ENCODE data around the gene U2AF1L4. TPM values are rescaled to one million over a fixed set of nuclear protein-coding genes. Genes with fewer than 3 reads are reported as not detected.

U2AF1L4 gene
- polyA plus RNA-seq, 1 donor from 2014 or later = 57.0 TPM

GRCh38 chr19:35708391-35708790 lies 36.8 kb downstream of the U2AF1L4 start:
- Histone ChIP-seq H3K9me2 (ENCODE audit: insufficient read depth, low read length) (no peaks in the 10 kb centered on the region), H3K27ac (ENCODE audit: low read length) (no peak overlapping the region), H3K9me3 (ENCODE audit: low read length) (no peaks in the 10 kb centered on the region), H3F3A (ENCODE audit: insufficient read depth, low read length, poor library complexity, severe bottlenecking) (no peaks in the 10 kb centered on the region), H3K79me2 (replicated peaks; ENCODE audit: insufficient read depth, low read length) (no peaks in the 10 kb centered on the region), H3K4me3 (ENCODE audit: low read length) (no peak overlapping the region), H3K4me2 (ENCODE audit: low read length) (no peak overlapping the region), H3K36me3 (ENCODE audit: insufficient read depth, low read length) (no peaks in the 10 kb centered on the region), H3K9ac (ENCODE audit: low read length) (no peak overlapping the region), H4K20me1 (ENCODE audit: insufficient read depth) (no peaks in the 10 kb centered on the region), H2AFZ (ENCODE audit: low read depth, low read length) (no peak overlapping the region), H3K27me3 (ENCODE audit: insufficient read depth, low read depth, low read length) (no peaks in the 10 kb centered on the region)
- no peak for TF ChIP-seq CTCF (IDR thresholded peaks at IDR 0.05; ENCODE audit: poor library complexity, severe bottlenecking)
- no peak for TF ChIP-seq MXI1 (conservative IDR thresholded peaks at IDR 0.05; ENCODE audit: poor library complexity, severe bottlenecking)
- no peak for TF ChIP-seq POLR2AphosphoS5 (IDR thresholded peaks at IDR 0.05)
- no peak for TF ChIP-seq EZH2 (IDR thresholded peaks at IDR 0.05; ENCODE audit: borderline replicate concordance, insufficient read depth, low read length, poor library complexity, severe bottlenecking)
- TF ChIP-seq EP300 (conservative IDR thresholded peaks at IDR 0.05; ENCODE audit: poor library complexity, severe bottlenecking) = no peak
- TF ChIP-seq RAD21 (conservative IDR thresholded peaks at IDR 0.05) = no peak
- TF ChIP-seq TAF1 (IDR thresholded peaks at IDR 0.05; ENCODE audit: low read depth) = no peak
- no peak for TF ChIP-seq REST (IDR thresholded peaks at IDR 0.05; ENCODE audit: borderline replicate concordance)
- no peak for TF ChIP-seq SMC3 (conservative IDR thresholded peaks at IDR 0.05; ENCODE audit: poor library complexity)

GRCh38 chr19:35704218-35704617 lies 41.0 kb downstream of the U2AF1L4 start, which contains the start of gene ZBTB32:
TSS of gene ZBTB32 (plus strand) at chr19:35704558. CDS start at chr19:35714627, 10,069 bp downstream.
- no peaks in the 10 kb centered on the region for H3K9me3 ChIP-seq (ENCODE audit: low read length)
- no peaks in the 10 kb centered on the region for H4K20me1 ChIP-seq (ENCODE audit: insufficient read depth)
- H3K27ac ChIP-seq (ENCODE audit: low read length) = no peak within 1 kb of the TSS
- no peaks in the 10 kb centered on the region for H3K36me3 ChIP-seq (ENCODE audit: insufficient read depth, low read length)
- H3K79me2 ChIP-seq (replicated peaks; ENCODE audit: insufficient read depth, low read length) = no peaks in the 10 kb centered on the region
- H3K27me3 ChIP-seq (ENCODE audit: insufficient read depth, low read depth, low read length) = no peaks in the 10 kb centered on the region
- no peaks in the 10 kb centered on the region for H3F3A ChIP-seq (ENCODE audit: insufficient read depth, low read length, poor library complexity, severe bottlenecking)
- H3K9ac ChIP-seq (ENCODE audit: low read length) = no peak within 1 kb of the TSS
- TF ChIP-seq POLR2AphosphoS5 (IDR thresholded peaks at IDR 0.05) (no peak), EP300 (conservative IDR thresholded peaks at IDR 0.05; ENCODE audit: poor library complexity, severe bottlenecking) (no peak), EZH2 (IDR thresholded peaks at IDR 0.05; ENCODE audit: borderline replicate concordance, insufficient read depth, low read length, poor library complexity, severe bottlenecking) (no peak), SMC3 (conservative IDR thresholded peaks at IDR 0.05; ENCODE audit: poor library complexity) (no peak), RAD21 (conservative IDR thresholded peaks at IDR 0.05) (no peak), REST (IDR thresholded peaks at IDR 0.05; ENCODE audit: borderline replicate concordance) (no peak), MXI1 (conservative IDR thresholded peaks at IDR 0.05; ENCODE audit: poor library complexity, severe bottlenecking) (no peak), CTCF (IDR thresholded peaks at IDR 0.05; ENCODE audit: poor library complexity, severe bottlenecking) (no peak), TAF1 (IDR thresholded peaks at IDR 0.05; ENCODE audit: low read depth) (no peak)
- no peak within 1 kb of the TSS for H3K4me3 ChIP-seq (ENCODE audit: low read length)
- no peak within 1 kb of the TSS for H3K4me2 ChIP-seq (ENCODE audit: low read length)
- no peak within 1 kb of the TSS for H2AFZ ChIP-seq (ENCODE audit: low read depth, low read length)
- no peaks in the 10 kb centered on the region for H3K9me2 ChIP-seq (ENCODE audit: insufficient read depth, low read length)
